ENCODE data around the gene RPUSD1.

The RPUSD1 gene

DNA sequence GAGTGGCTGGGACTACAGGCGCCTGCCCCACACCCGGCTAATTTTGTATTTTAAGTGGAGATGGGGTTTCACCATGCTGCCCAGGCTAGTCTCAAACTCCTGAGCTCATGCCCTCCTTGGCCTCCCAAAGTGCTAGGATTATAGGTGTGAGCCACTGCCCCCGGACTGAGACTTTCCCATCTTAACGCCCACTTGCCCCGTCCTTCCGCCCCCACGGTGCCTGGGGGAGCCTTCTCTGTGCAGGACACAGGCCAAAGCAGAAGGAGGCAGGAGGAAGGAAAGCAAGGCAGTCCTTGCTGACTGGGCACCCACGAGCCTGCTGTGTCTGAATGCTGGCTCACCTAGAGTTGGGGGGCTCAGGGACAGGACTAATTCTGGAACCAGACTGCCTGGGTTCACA lies 30.0 kb upstream of the RPUSD1 start:
- DNase-seq = no peak

DNA sequence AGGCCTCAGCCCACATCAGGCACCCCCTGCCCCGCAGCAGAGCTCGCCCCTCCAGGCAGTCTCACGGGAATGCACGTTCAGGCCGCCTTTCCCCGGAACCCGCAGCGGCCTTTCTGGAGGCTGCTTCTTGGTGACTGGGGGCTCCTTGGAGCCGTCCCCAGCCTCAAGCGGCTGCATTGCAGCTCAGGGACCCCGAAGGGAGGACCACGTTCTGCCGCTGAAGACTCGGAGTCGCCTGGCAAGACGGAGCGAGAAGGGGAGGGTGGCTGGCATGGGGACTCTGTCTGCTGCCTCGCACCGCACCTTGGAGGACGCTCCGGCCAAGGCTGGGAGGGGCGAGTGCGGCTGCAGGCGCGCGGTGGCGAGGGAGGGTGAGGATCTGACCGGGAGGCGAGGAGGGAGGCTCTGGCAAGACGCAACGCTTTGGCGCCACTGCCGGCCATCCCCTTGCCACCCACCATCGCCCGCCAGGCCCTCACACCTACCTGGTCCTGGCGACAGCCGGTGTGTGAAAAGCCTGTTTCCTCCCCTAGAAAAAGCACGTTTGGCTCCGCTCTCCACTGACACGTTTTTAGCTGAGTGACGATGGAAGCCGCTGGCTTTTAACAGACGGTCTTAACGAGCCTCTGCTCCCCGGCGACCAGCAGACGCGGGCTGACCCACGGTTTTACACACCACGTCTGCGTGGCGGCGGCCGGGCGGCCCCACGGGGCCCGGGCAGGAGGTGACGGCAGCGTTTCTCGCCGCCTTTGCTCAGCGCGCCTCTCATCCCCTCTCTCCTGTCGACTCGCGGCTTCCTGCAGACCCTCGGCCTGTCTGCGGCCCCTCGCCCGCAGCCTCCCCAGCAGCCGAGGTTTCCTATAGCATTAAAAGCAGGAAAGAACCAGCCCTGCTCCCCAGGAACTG lies 29.1 kb upstream of the RPUSD1 start:
- DNase-seq = no peak

DNA sequence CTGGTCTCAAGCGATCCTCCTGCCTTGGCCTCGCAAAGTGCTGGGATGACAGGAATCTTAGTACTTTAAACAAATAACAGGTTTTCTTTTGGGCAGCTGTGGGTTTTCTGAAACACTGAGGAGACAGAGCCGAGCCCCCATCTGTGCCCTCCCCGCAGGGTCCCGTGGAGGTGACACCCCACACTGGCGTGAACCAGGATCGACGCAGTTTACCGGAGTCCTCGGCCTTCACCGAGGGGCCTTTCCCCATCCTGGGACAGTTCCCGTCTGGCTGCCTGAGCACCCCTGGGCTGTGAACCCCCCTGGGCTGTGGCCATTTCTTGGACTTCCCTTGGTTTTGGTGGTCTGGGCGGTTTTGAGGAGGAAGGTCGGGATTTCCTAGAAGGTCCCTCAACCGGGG lies 27.7 kb upstream of the RPUSD1 start:
- no peak for DNase-seq

DNA sequence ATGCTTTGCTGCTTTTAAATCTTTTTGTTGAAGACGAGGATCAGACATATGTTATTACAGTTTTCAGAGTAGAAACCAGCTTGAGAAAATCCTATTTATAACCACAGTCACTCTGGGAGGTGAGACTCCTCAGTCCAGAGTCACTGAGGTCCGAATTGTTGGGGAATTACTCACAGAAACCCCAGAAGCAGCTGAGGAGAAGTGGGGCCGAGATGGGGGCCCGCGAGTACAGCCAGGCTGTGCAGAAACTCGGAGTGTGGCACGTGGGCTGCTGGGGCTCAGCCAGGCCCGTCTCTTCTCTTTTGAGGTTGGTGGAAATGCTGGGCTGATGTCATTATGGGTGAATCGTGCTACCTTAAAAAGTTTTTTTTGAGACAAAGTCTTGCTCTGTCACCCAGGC lies 26.8 kb upstream of the RPUSD1 start:
- no peak for DNase-seq

DNA sequence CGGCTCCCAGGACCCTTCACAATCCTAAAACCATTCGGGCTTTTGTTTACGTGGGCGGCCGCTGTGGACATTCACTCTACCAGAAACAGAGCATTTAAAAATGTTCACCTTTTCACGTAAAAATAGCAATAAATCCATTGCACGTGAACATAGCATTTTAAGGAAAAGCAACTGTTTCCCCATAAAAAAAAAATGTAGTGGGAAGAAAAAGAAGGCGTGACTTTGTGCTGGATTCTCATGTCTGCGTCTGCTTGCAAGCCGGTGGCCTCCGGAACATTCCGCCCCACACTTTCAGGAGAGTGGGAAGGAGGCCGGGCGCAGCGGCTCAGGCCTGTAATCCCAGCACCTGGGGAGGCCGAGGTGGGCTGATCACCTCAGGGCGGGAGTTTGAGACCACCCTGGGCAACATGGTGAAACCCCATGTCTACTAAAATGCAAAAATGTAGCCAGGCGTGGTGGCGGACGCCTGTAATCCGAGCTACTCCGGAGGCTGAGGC lies 25.8 kb upstream of the RPUSD1 start:
- DNase-seq = no peak

DNA sequence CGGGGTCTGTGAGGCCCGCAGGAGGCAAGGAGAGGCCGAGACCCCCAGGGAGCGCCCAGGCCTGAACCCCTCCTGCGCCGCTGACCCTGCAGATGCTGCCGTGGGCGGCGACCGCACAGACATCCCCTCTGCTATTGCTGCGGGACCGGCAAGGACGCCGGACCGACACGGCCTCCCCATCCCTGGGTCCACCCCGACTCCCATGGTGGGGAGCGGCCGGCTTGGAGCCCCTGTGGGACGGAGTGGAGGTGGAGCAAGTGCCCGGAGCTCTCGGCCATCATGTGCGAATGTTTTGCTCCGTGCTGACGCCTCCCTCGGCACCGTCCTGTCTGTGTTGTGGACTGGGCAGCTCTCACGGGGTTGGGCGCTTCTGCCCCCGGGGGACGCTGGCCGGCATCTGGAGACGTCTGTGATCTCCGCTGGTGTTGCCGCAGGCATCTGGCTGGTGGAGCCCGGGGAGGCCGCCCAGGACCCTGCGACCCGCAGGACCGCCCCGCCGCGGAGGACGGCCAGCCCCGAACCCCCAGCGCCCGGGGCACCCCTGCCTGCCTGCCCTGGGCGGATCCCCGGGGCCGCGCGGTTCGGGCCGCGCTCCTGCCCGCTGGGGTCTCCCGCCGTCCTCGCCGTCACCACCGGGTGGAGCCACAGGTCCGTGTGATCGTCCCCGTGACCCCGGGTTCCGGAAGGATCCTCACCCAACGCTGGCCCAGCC lies 25.2 kb upstream of the RPUSD1 start:
- DNase-seq = peak; percentile 3 to 43

DNA sequence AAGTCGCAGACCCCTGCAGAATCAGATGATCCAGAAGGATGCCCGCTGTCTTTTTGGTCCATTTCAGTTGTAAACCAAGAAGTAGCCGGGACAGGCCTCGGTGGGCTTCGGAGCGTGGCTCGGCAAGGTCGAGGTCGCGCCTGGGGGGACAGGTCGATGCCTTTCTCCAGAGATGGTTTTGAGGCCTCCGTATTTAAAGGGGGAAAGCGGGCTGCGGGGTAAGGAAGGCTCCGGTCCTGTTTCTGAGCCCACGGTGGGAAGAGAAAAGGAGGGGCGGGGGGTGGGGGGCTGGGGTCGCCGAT lies 19.9 kb upstream of the RPUSD1 start:
- no peak for DNase-seq

DNA sequence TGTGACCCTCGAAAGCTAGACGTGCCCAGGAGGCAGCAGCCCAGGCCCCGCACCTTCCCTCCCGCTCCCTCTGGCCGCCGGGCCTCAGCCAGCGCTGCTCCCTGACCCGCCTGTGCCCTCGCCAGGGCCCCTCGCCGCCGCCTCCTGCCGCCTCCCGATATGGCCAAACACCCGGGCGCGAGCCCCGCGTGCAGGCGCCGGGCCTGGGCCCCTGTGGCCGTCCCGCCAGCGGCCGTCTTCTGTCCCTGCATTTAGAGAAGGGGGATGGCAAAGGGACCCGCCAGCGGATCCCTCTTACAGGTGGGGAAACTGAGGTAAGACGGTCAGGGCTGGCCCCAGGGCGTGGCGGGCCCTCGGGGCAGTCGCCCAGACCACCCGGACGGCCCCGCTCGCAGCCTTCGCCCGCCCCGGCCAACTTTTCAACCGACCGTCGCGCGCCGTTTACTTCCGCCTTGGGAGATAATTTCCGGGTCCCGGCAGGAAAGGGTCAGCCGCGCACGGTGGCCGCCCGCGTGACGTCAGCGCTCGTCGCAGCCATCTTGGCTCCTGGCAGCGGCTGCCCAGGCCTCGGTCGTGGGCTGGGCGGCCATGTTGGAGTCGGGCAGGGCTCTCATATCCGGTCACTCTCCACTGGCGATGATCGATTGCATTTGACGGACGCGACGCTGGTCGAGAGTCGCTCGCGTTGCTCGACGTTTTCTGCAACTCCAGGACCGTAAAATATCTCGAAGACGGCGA lies 19.3 kb upstream of the RPUSD1 start:
- peak; percentile 92 to 94 for DNase-seq

DNA sequence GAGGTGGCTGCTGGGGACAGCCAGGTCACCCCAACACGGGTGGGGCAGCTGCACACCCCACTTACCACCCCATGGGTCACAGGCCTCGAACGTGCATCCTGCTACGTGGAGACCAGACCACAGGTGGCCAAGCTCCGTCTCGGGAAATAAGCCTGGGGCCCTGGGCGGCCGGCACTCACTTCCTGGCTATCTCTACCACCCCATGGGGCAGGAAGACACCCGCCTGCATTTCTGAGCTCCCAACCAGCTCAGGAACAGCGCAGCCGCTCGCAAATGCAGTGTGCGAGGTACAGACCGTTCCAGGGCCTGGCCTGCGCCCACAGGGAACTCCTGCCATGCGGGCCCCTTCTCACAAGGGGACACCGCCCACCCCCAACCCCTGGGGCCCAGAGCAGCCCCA lies 17.3 kb upstream of the RPUSD1 start:
- no peak for DNase-seq

DNA sequence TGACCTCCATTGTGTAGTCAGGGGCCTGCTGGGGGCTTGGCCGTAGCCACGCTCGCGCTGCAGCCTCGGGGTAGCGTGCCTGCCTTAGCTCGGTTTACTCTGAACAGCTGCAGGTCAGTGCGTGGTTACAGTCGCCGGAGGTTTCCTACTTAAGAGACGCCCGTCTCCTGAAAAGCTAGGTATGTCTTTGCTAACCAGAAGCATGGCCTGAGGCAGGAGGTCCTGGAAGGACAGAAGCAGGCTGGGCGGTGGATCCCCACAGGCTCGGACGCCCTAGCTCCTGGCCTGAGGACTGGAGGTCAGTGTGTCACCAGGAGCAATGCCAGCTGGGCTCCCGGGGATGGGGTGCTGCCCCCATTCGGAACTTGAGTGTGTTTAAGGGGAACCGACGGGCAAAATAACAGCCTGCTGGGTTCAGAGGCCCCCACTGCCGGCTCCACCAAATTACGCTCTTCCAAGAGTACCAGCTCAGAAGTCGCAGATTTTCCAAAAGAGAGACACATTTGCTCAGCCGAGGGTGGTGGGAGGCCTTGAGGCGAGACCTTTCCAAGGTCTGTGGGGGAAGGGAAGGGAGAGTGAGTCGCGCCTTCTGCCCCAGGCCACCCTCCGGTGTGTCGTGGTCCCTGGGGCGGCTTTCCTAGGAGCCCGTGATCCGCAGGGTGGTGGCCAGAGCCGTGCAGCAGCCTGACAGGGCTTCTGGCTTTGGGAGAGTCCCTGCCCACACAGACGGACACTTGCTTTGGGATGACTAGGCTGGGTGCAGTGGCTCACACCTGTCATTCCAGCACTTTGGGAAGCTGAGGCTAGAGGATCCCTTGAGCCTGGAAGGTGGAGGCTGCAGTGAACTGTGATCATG lies 16.2 kb upstream of the RPUSD1 start:
- DNase-seq = no peak

DNA sequence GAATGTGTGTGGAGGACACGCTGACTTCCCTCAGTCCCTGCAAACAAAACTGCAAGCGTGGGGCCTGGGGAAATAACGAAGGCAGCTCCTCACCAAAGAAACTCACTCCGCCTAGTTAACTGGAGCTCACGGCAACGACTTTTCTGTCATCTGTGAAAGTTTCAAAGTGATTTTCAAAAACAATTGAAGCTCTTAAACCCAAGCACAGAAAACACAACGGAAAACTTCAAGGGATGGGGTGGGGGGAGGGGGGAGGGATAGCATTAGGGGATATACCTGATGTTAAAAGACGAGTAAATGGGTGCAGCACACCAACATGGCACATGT lies 15.5 kb upstream of the RPUSD1 start:
- DNase-seq = no peak

DNA sequence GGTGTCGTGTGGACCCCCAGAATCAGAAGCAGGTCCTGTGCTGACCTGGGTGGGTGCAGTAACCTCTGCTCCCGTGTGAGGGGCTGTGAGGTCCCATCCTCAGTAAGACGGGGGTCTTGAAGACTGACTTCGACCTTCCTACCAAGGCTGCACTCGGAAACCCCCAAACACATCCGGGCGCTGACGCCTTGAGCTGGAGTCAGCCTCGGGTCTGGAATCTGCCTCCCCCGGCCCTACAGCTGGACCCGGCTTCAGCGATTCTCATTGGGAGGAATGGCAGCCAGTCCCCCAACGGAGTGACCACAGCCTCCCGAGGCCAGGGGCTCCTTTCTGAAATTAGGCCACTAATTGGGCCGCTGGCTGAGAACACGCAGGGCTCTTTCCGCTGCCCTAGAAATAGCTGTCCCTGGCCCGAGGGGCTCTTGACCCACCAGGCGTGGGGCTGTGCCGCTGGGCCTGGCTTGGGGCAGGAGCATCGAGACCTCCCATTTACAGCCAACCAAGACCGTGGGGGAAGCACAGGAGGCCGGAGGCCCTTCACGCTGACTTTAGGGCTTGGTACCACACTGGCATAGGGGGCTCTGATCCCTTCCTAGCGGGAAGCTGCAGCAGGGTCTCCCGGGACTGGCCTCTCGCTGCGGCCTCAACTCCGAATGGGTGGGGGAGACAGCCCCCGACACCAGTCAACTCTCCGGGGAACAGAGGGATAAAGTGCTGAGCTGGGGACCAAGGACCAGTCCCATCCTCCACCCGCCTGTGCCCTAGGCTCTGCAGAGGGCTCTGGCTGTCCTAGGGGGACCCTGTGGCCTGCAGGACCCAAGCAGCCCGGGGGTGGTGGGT lies 15.0 kb upstream of the RPUSD1 start:
- DNase-seq = no peak

DNA sequence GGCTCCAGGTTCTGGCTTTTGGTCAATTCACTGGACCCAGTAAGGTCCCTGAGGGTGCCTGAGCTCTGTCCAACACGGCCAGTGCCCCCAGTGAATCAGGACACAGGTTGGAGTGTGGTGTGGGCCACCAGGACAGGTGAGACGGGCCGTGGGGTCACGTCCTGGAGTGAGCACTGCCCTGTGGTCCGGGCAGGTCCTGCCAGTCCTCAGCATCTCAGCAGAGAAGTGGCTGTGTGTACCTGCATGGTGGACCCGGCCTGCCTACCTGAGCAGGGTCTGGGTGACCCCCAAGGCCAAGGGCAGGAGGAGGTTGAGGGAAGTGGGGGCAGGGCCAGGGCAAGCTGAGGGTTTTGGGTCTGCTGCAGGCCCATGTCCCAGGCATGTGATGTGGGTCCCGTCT lies 14.3 kb upstream of the RPUSD1 start:
- DNase-seq = no peak

DNA sequence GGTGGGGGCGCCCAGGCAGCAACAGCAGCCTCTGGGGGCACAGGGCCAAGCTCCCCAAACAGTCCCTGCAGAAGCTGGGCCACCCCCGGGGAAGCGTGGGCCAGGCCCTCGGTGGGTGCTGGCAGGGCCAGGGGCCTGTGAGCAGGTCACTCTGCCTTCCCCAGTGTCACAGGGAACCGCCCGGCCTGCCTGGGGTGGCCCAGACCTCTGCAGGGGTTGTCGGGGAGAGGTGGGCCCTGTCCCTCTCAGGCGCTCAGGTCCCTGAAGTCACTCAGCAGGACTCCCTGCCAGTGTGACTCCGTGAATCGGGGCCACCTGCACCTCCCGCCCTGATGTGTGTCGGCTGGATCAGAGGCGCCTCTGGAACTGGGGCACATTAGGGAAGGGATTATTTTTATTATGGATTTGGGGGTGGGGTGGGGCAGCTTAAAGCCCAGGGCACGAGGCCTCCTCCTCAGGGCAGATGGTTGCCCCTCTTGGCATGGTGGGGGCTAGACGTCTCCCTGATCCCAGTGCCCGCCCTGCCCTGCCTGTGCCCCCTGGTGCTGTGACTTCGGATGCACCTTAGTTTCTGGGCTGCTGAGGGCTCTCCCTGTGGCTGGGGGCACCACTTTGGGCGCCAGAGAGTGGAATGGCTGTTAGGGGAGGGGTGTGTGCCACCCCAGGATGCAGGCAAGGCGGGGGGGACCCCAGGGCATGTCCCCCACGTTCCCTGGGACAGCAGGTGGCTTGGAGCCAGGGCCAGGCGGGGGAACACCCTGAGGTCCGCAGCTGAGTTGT lies 13.6 kb upstream of the RPUSD1 start:
- DNase-seq = no peak

DNA sequence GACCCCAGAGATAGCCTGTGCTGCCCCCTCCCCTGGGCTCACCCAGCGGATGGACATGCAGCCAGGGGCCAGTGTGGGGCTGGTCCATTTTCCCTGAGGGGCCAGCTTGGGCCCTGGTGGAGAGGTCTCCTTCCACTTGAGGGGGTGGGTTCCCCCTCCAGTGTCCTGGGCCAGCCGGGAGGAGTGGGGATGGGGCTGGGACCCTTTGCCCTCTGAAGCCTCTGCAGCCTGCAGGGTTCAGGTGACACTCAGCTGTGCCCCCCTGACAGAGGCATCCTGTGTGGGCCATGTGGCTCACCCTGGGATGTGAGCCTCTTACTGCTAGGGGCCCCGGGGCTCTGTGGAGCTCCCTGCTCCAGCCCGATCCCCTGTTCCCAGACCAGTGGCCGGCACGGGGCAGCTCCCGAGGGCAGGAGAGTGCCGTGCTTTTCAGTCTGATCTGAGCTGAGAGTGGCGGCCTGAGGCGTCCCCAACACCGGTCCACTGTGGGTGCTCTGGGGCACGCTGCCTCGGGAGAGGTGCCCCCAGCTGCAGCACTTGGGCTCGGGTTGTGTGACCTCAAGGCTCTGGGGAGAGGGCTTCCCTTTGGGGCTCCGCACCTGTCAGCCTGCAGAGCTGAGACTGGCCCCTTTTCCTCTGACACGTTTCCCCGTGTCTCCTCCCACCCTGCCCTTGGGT lies 12.8 kb upstream of the RPUSD1 start:
- DNase-seq = no peak

DNA sequence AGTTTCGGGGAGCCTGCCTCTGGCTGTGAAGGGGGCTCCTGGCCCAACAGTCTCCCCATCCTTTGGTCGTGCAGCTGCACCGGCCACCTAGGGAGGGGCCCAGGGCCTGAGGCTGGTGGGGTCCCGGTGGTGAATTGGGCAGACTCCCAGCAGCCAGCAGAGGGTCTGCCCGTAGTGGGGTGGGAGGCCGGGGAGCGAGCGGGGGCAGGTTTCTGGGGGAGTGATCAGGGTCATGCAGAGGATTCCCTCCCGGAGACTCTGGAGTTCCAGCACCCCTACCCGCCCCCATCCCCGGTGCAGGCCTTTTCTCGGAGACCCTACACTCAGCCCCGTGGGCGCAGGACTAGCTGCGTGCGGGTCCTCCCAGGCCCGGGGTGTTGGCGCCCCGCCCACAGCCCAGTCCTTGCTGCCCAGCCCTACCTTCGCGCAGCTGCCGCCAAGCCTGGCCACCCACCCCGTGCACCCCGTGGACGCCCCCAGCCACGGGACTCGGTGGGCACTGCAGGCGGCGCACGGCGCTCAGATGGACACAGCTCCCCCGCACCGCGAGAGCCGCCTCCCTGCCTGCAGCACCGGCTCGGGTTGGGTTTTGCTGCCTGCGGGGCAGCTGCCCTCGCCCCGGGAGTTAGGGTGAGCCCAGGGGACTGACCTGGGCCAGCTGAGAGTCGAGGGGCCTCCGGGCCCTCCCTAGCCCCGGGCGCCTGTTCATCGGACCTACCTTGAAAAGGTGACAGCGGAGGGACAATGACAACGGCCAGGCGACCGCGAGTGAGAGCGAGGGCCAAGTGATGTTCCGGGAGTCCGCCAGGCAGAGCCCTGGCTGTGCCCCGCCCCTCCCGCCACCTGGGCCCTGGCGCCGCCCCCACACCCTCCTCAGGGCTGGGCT lies 12.0 kb upstream of the RPUSD1 start, which contains the start of gene GNG13:
GNG13 (minus strand) TSS at position 787 of the 886 bp plus-strand sequence. CDS start 1,657 bp downstream, outside the sequence.
- DNase-seq = no peak

DNA sequence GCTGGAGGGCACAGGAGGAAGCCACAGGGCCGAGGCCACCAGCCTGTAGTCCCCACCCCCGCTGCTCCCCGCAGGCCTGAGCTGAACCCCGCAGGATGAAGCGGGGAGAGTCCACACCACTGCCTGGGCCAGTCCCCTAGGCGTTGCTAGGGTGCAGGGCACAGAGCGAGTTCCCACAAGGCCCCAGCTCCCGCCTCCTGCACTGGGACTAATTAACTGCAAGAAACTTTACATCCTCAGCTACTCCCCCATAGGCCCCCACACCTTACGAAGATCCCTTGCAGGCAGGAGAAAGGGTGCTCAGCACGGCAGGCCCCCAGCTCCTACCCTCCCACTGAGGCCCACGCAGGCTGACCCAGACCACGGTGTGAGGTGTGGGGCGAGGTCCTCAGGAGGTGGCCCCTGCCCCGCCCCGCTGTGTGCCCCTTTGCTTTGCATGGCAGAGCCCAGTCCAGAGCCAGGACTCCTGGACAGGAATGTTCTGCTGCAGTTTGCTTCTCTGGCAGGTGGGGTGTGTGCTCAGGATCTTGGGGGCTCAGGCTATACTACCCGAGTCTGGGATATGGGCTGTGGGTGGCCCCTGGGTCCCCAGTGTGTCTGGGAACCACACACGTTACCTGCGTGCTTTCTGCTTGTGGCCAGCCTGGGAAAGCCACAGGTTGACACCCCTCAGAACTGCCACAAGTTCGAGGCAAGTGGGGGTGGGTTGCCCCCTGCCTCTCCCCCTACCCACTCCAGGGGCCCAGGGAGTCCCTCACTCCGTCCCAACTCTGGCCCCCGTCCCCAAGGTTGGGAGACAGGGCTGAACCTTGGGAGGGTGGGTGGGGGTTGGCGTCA lies 11.1 kb upstream of the RPUSD1 start:
- DNase-seq = no peak

DNA sequence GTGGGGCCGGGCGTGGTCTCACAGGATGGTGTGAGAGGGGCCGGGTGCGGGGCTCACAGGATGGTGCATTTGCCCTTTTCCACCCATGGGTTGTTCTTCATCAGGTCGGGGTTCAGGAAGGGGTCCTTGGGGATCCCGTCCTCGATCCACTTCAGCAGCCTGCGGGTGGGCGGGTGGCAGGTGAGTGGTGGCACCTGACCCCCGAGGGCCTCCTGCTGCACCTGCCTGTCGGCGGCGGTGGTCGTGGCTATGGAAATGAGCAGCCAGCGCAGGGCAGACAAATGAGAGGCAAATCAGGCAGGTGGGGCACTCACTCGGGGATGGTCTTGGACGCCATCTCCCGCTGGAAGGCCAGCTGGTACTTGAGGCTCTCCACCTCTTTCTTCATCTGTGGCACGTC lies 10.5 kb upstream of the RPUSD1 start:
- no peak for DNase-seq

Measured in inflammatory macrophage (primary cell).